HG02938 (cell line): ENCODE results near the gene RAB6B.
A peak's percentile ranks its signal among the peaks of the same experiment; 100 is the strongest.

Experiments used
- ATAC-seq: cut with Tn5 transposase; IDR thresholded peaks from one replicate; pipeline ENCODE4 v1.9.1; 2021; ENCODE audit warnings: mild to moderate bottlenecking, moderate library complexity; ENCODE audit not compliant: unreplicated experiment

Gene RAB6B

GRCh38 chr3:133896002-133896761 lies 500 bp upstream of the RAB6B start:
- peak; percentile 20 for ATAC-seq

- no peak for ATAC-seq
Observed at GRCh38 chr3:133894353-133895207, 1.1 kb downstream of the RAB6B start.

GRCh38 chr3:133893683-133894352 lies 1.9 kb downstream of the RAB6B start:
- ATAC-seq = no peak

GRCh38 chr3:133892541-133893231 lies 3.0 kb downstream of the RAB6B start:
- ATAC-seq = no peak

GRCh38 chr3:133891662-133892378 lies 3.9 kb downstream of the RAB6B start:
- no peak for ATAC-seq

GRCh38 chr3:133890972-133891644 lies 4.6 kb downstream of the RAB6B start:
- ATAC-seq = no peak

- ATAC-seq = no peak
Observed at GRCh38 chr3:133890037-133890436, 5.6 kb downstream of the RAB6B start.

- no peak for ATAC-seq
Observed at GRCh38 chr3:133888726-133889340, 6.8 kb downstream of the RAB6B start.

- no peak for ATAC-seq
Observed at GRCh38 chr3:133887803-133888703, 7.6 kb downstream of the RAB6B start.

GRCh38 chr3:133887074-133887802 lies 8.4 kb downstream of the RAB6B start:
- no peak for ATAC-seq

- no peak for ATAC-seq
Observed at GRCh38 chr3:133886031-133886722, 9.5 kb downstream of the RAB6B start.

- no peak for ATAC-seq
Observed at GRCh38 chr3:133884887-133885711, 10.6 kb downstream of the RAB6B start.

- no peak for ATAC-seq
Observed at GRCh38 chr3:133884054-133884886, 11.4 kb downstream of the RAB6B start.

- ATAC-seq = no peak
Observed at GRCh38 chr3:133883641-133884040, 12.0 kb downstream of the RAB6B start.

GRCh38 chr3:133882986-133883586 lies 12.6 kb downstream of the RAB6B start:
- ATAC-seq = no peak
